ENCODE data around the gene GXYLT2.

GRCh38 chr3:72968266-72968664 lies 80.4 kb downstream of the GXYLT2 start:
- TF ChIP-seq EZH2 (optimal IDR thresholded peaks at IDR 0.05; ENCODE audit: low read depth, low read length) (no peak), CTCF (IDR thresholded peaks at IDR 0.05; ENCODE audit: low read length) (no peak)
